Endothelial cell of umbilical vein (primary cell): ENCODE measurements around the gene AASDHPPT. TPM values are rescaled to one million over a fixed set of nuclear protein-coding genes. Genes with fewer than 3 reads are reported as not detected.

Source experiments
- BruUV-seq: library from RNA; stranded (reverse); fragments of 400-500 nt; replicated peaks from 2 replicates; lab custom pipeline; 2021; lab: Mats Ljungman, UMichigan
- CTCF ChIA-PET: fragments of 300-600, 350-600 bp; sonication (Branson Sonifier 250); formaldehyde crosslinking; loops from one replicate; lab custom pipeline; 2021; ENCODE audit warnings: antibody characterized with exemption, inconsistent platforms; lab: Charles Lee
- POLR2A ChIA-PET: fragments of 300-600, 350-600 bp; sonication (Branson Sonifier 250); formaldehyde crosslinking; loops from one replicate; lab custom pipeline; 2021; ENCODE audit warnings: antibody characterized with exemption, inconsistent platforms; lab: Charles Lee
- DNase-seq: peaks from one replicate; pipeline ENCODE4 v3.0.0-alpha.2; 2011; ENCODE audit warnings: low read depth, low spot score
- FAIRE-seq: peaks from 2 replicates; lab custom pipeline; 2011; peaks lifted over from hg19 to GRCh38; lab: Jason Lieb, UNC
- H2AFZ ChIP-seq: 2 replicates; pipeline ENCODE4 v1.6.0; 2012; ENCODE audit warnings: low read depth, low read length, control low read depth, inconsistent platforms
- H3K27ac ChIP-seq: 2 replicates; pipeline ENCODE4 v1.5.1; 2011; ENCODE audit warnings: low read depth, mild to moderate bottlenecking, control low read depth, low read length, moderate library complexity; ENCODE audit not compliant: insufficient read depth
- H3K27me3 ChIP-seq, 2 experiments: 2 replicates each; pipeline versions ENCODE4 v1.6.0 to v1.6.1; 2011; ENCODE audit warnings: low read length in 2 of 2, mixed read lengths in 1 of 2; ENCODE audit not compliant: control insufficient read depth in 2 of 2, insufficient read depth in 2 of 2
- H3K36me3 ChIP-seq, 2 experiments: 2 replicates in 1 of 2; 3 replicates in 1 of 2; pipeline ENCODE4 v1.5.1; 2011; ENCODE audit warnings: low read length in 2 of 2, mild to moderate bottlenecking in 1 of 2, moderate library complexity in 1 of 2; ENCODE audit not compliant: control insufficient read depth in 2 of 2, insufficient read depth in 2 of 2; ENCODE audit errors: extremely low read depth in 1 of 2
- H3K4me1 ChIP-seq: 3 replicates; pipeline ENCODE4 v1.5.1; 2011; ENCODE audit warnings: mild to moderate bottlenecking, low read length; ENCODE audit not compliant: control insufficient read depth, insufficient read depth; ENCODE audit errors: extremely low read depth
- H3K4me2 ChIP-seq: 2 replicates; pipeline ENCODE4 v1.6.1; 2011; ENCODE audit warnings: low read length, control low read depth, mixed read lengths; ENCODE audit not compliant: insufficient read depth
- H3K4me3 ChIP-seq, 3 experiments: fragments of 200-600 bp in 1 of 3; sonication (generic), shearing (Covaris generic) in 1 of 3; replicated peaks in 1 of 3; 2 replicates each; pipeline ENCODE4 v1.5.1; 2011 to 2016; ENCODE audit warnings: control low read depth in 3 of 3, low read length in 3 of 3, mild to moderate bottlenecking in 2 of 3, inconsistent platforms in 1 of 3, low read depth in 1 of 3, moderate library complexity in 1 of 3; ENCODE audit not compliant: insufficient read depth in 1 of 3
- H3K79me2 ChIP-seq: 2 replicates; pipeline ENCODE4 v1.6.0; 2012; ENCODE audit warnings: low read length, inconsistent platforms; ENCODE audit not compliant: control insufficient read depth, insufficient read depth
- H3K9ac ChIP-seq: replicated peaks from 2 replicates; pipeline ENCODE3; 2011; ENCODE audit warnings: low read length, control low read depth; ENCODE audit not compliant: insufficient read depth; ENCODE audit errors: extremely low read depth
- H3K9me1 ChIP-seq: replicated peaks from 3 replicates; pipeline ENCODE4 v1.6.0; 2011; ENCODE audit warnings: mild to moderate bottlenecking, low read length; ENCODE audit not compliant: control insufficient read depth, insufficient read depth; ENCODE audit errors: extremely low read depth
- H3K9me3 ChIP-seq: replicated peaks from 2 replicates; pipeline ENCODE4 v1.5.1; 2012; ENCODE audit warnings: low read length, inconsistent platforms; ENCODE audit not compliant: control insufficient read depth, insufficient read depth
- H4K20me1 ChIP-seq: replicated peaks from 2 replicates; pipeline ENCODE3; 2011; ENCODE audit warnings: mild to moderate bottlenecking, low read length; ENCODE audit not compliant: control insufficient read depth, insufficient read depth; ENCODE audit errors: extremely low read depth
- FOS ChIP-seq: IDR thresholded peaks from 2 replicates; pipeline ENCODE4 v1.6.1; 2011; ENCODE audit warnings: mild to moderate bottlenecking, low read length, moderate library complexity, borderline replicate concordance; ENCODE audit not compliant: insufficient read depth
- JUN ChIP-seq: IDR thresholded peaks from 2 replicates; pipeline ENCODE4 v1.6.1; 2011; ENCODE audit warnings: borderline replicate concordance, low read depth; ENCODE audit not compliant: insufficient read length, insufficient read depth
- MYC ChIP-seq: IDR thresholded peaks from one replicate; pipeline ENCODE4 v1.6.1; 2011; ENCODE audit warnings: mild to moderate bottlenecking, low read depth, low read length
- dilution Hi-C: fragments of 300-500 bp; cut with MboI; formaldehyde crosslinking; loops from one replicate; pipeline ENCODE4 v1.15.0; 2019; ENCODE audit warnings: low sequenced_read_pairs; ENCODE audit not compliant: extremely low pct_ligation_motif_present
- intact Hi-C: fragments of 100-400 bp; cut with micrococcal nuclease; formaldehyde crosslinking; loops from one replicate; pipeline ENCODE4 v1.10.0; 2022
- polyA plus RNA-seq, 4 experiments: library from polyadenylated mRNA; depleted of rRNA in 3 of 4; stranded (reverse) in 3 of 4; unstranded in 1 of 4; fragments of >200 nt; gene quantifications; 2 replicates each; pipeline versions ENCODE4 v1.2.1 to v1.2.3, GENCODE V29; 2011 to 2012; ENCODE audit warnings: missing spikeins in 1 of 4
- total RNA-seq: library from RNA; stranded (reverse); gene quantifications from 2 replicates; pipeline ENCODE4 v1.2.3, GENCODE V29; 2021
- TF ChIP-seq, protein P1 (sequence below), 2 donors: IDR thresholded peaks; 1 replicate in 1 of 2; 2 replicates in 1 of 2; pipeline ENCODE4 v1.5.1; 2011; ENCODE audit warnings: low read length in 2 of 2, mild to moderate bottlenecking in 2 of 2, moderate library complexity in 2 of 2, control low read depth in 1 of 2, inconsistent platforms in 1 of 2, low read depth in 1 of 2; ENCODE audit not compliant: insufficient read depth in 1 of 2; ENCODE audit errors: extremely low read depth in 1 of 2

Gene AASDHPPT
- total and polyA plus RNA-seq, 2 donors (not counting 3 experiments of a cell fraction or from before 2014, with no cell fraction given), result 14.3 to 34.2 TPM

DNA sequence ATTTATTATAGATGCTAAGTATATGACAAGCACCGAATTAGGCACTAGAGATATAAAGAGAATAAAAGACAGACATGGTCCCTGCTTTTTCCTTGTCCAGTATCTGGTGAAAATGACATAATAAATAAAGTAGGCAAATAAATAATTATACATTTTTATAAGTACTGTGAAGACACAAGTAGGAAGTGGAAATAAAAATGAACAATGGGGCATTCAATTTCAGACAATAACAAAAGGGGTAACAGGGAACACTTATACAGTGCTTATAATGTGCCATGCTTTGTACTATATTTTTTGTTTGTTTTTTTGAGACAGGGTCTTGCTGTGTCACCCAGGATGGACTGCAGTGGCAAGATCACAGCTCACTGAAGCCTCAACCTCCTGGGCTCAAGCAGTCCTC lies 4.7 kb upstream of the AASDHPPT start:
- Histone ChIP-seq H3K9me1 (no peaks in the 10 kb centered on the region), H3K4me1 (peaks cover 3% of the 10 kb centered on the region), H3K27ac (no peak overlapping the region), H3K9ac (no peak overlapping the region), H3K79me2 (peaks cover under 1% of the 10 kb centered on the region), H3K4me2 (no peak overlapping the region), H3K9me3 (no peaks in the 10 kb centered on the region), H2AFZ (no peak overlapping the region), H3K4me3 (no peak overlapping the region), H3K36me3 (no peaks in the 10 kb centered on the region), H3K27me3 (no peaks in the 10 kb centered on the region), H4K20me1 (no peaks in the 10 kb centered on the region)
- dilution Hi-C loops, result no loop called here
- no peak for DNase-seq
- ChIA-PET CTCF (no interaction called here), POLR2A (interaction anchor here (0.6 kb wide), 1 partner anchor 11 kb away, joined by 4 read pairs; no protein-coding TSS in a partner anchor)
- intact Hi-C loops, result no loop called here
- no peak for FAIRE-seq
- TF ChIP-seq JUN (no peak), FOS (no peak), MYC (no peak)
- TF ChIP-seq, protein P1, sequence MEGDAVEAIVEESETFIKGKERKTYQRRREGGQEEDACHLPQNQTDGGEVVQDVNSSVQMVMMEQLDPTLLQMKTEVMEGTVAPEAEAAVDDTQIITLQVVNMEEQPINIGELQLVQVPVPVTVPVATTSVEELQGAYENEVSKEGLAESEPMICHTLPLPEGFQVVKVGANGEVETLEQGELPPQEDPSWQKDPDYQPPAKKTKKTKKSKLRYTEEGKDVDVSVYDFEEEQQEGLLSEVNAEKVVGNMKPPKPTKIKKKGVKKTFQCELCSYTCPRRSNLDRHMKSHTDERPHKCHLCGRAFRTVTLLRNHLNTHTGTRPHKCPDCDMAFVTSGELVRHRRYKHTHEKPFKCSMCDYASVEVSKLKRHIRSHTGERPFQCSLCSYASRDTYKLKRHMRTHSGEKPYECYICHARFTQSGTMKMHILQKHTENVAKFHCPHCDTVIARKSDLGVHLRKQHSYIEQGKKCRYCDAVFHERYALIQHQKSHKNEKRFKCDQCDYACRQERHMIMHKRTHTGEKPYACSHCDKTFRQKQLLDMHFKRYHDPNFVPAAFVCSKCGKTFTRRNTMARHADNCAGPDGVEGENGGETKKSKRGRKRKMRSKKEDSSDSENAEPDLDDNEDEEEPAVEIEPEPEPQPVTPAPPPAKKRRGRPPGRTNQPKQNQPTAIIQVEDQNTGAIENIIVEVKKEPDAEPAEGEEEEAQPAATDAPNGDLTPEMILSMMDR (IDR thresholded peaks at IDR 0.05; ENCODE audit: extremely low read depth in 1 of 2, insufficient read depth in 1 of 2, low read depth in 1 of 2, low read length in 2 of 2), result no peak
- no TSS peak for BruUV-seq
